ENCODE data around the gene HCAR2. TPM values are rescaled to one million over a fixed set of nuclear protein-coding genes. Genes with fewer than 3 reads are reported as not detected.
"Not testable (repeated sequence)": the region's sequence is repeated elsewhere in the genome, so short reads cannot be mapped to it uniquely, and the experiment has no call there.

HCAR2 gene
- polyA plus RNA-seq, 4 donors: 0.19 to 0.86 (median 0.30) TPM

- no peak for DNase-seq (ENCODE audit: low read depth in 4 of 4, low spot score in 3 of 4)
These were observed 17.9 kb upstream of the HCAR2 start for GRCh38 chr12:122721057-122721545.

GRCh38 chr12:122716658-122717057 lies 13.5 kb upstream of the HCAR2 start, which contains the start of gene HCAR3:
Gene HCAR3, minus strand, starts transcription at chr12:122716811. Its CDS starts 74 bp downstream, at chr12:122716737.
- not testable (repeated sequence) for DNase-seq (ENCODE audit: low read depth in 4 of 4, low spot score in 3 of 4)

GRCh38 chr12:122715211-122715610 lies 12.1 kb upstream of the HCAR2 start:
- DNase-seq (ENCODE audit: low read depth in 4 of 4, low spot score in 3 of 4): not testable (repeated sequence)

DNA sequence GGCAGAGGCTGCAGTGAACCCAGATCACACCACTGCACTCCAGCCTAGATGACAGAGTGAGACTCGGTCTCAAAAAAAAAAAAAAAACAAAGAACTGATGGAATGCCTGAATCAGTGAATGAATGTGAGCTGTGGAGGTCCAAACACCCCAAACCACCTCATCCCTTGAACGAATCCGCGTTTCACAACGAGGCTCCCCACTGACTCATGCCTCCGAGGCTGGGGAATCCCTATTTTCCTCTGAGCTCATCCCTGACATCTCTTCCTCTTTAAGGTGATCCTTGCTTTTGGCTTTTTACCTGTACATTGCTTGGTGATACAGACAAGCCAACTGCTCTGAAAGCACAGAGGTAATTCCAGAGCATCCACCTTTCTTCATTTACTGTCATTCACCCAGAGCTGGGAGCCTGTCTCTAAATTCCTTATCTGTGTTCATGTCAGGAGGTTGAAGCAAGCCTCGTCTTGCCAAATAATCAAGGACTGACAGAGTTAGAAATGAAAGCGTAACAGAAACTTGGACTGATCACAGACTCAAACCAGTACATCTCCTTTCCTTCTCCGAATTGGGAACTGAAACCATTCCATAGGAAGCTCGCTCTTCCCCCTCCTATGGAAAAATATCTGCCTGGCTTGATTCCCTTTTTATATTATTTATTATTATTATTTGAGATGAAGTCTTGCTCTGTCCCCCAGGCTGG lies 10.5 kb upstream of the HCAR2 start:
- not testable (repeated sequence) for DNase-seq (ENCODE audit: low read depth in 4 of 4, low spot score in 3 of 4)

DNA sequence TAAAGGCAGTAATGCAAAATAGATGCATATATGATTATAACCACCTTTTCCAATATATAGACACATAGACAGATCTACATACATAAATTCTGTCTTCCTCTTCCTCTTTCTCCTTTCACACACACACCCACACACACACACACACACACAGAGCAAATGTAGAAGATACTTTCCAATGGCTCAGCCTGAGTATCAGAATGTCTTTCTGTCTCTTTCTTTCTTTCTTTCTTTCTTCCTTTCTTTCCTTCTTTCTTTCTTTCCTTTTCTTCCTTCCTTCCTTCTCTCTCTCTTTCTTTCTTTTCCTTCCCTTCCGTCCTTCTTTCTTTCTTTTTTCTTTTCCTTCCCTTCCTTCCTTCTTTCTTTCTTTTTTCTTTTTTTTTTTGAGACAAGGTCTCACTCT lies 8.1 kb upstream of the HCAR2 start:
- DNase-seq (ENCODE audit: low read depth in 4 of 4, low spot score in 3 of 4): not testable (repeated sequence)

- DNase-seq (ENCODE audit: low read depth in 4 of 4, low spot score in 3 of 4): not testable (repeated sequence)
These were observed 7.2 kb upstream of the HCAR2 start for GRCh38 chr12:122710341-122710740.

- not testable (repeated sequence) for DNase-seq (ENCODE audit: low read depth in 4 of 4, low spot score in 3 of 4)
These were observed 6.1 kb upstream of the HCAR2 start for GRCh38 chr12:122709287-122709686.

GRCh38 chr12:122703841-122704240 lies 684 bp upstream of the HCAR2 start:
- not testable (repeated sequence) for DNase-seq (ENCODE audit: low read depth in 4 of 4, low spot score in 3 of 4)

GRCh38 chr12:122701481-122701880 lies 1.7 kb downstream of the HCAR2 start:
- DNase-seq (ENCODE audit: low read depth in 4 of 4, low spot score in 3 of 4): not testable (repeated sequence)

DNA sequence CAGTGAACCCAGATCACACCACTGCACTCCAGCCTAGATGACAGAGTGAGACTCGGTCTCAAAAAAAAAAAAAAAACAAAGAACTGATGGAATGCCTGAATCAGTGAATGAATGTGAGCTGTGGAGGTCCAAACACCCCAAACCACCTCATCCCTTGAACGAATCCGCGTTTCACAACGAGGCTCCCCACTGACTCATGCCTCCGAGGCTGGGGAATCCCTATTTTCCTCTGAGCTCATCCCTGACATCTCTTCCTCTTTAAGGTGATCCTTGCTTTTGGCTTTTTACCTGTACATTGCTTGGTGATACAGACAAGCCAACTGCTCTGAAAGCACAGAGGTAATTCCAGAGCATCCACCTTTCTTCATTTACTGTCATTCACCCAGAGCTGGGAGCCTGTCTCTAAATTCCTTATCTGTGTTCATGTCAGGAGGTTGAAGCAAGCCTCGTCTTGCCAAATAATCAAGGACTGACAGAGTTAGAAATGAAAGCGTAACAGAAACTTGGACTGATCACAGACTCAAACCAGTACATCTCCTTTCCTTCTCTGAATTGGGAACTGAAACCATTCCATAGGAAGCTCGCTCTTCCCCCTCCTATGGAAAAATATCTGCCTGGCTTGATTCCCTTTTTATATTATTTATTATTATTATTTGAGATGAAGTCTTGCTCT lies 3.0 kb downstream of the HCAR2 start:
- not testable (repeated sequence) for DNase-seq (ENCODE audit: low read depth in 4 of 4, low spot score in 3 of 4)

- DNase-seq (ENCODE audit: low read depth in 4 of 4, low spot score in 3 of 4): not testable (repeated sequence)
These were observed 6.2 kb downstream of the HCAR2 start for GRCh38 chr12:122696922-122697321.

- DNase-seq (ENCODE audit: low read depth in 4 of 4, low spot score in 3 of 4): no peak
These were observed 11.6 kb downstream of the HCAR2 start for GRCh38 chr12:122691566-122691965.

- no peak for DNase-seq (ENCODE audit: low read depth in 4 of 4, low spot score in 3 of 4)
These were observed 14.9 kb downstream of the HCAR2 start for GRCh38 chr12:122688291-122688690.

DNA sequence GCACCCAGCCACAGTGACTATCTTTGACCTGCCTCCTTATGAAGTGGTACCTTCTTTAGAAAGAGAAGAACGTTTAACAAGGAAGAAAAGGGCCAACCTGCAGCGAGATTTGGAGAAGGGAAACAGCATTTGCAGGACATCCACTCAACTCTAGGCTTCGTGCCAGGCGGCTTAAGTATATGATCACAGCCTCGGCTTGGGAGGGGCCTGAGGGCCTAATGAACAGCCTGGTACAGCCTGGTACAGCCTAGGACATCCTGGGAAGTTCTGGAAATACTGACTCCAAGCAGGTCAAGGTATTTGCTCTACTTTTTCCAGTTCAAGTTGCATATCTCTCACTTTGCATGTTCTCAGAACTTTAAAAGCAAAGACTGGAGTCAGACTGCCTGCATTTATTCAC lies 16.1 kb downstream of the HCAR2 start:
- DNase-seq (ENCODE audit: low read depth in 4 of 4, low spot score in 3 of 4): no peak

DNA sequence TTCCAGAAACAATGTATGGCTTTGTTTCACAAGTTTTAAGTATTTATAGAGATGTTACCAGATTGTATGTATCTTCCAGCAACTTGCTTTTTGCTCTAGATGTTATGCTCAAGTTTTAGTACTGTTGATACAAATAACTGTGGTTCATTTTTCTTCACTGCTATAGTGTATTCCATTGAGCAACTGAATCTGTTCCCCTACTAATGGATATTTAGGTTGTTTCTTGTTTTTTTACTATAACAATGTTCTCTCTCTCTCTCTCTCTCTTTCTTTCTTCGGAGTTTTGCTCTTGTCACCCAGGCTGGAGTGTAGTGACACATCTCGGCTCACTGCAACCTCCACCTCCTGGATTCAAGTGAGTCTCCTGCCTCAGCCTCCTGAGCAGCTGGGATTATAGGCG lies 16.6 kb downstream of the HCAR2 start:
- no peak for DNase-seq (ENCODE audit: low read depth in 4 of 4, low spot score in 3 of 4)

DNA sequence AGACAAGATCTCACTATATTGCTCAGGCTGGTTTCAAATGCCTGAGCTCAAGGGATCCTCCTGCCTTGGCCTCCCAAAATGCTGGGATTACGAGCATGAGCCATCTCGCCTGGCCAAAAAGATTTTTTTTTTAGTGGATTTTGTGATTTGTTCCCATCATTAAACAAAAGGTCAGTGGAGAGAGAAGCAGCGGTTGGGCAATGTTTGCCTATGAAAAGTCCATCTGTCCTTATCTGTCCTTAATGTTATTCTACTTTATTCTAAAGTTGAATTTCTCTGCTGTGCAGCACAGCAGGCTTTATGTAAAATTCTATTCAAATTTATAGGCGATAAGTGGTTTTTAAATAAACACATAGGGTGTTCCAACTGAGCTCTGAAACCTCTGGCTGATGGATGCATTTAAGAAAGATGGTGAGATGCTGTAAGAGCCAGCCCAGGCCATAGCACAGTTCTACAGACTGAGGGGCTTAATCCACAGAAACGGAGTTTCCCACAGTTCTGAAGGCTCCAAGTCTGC lies 18.8 kb downstream of the HCAR2 start:
- no peak for DNase-seq (ENCODE audit: low read depth in 4 of 4, low spot score in 3 of 4)

GRCh38 chr12:122681814-122682213 lies 21.3 kb downstream of the HCAR2 start:
- no peak for DNase-seq (ENCODE audit: low read depth in 4 of 4, low spot score in 3 of 4)

GRCh38 chr12:122680989-122681388 lies 22.2 kb downstream of the HCAR2 start:
- DNase-seq (ENCODE audit: low read depth in 4 of 4, low spot score in 3 of 4): not testable (repeated sequence)

DNA sequence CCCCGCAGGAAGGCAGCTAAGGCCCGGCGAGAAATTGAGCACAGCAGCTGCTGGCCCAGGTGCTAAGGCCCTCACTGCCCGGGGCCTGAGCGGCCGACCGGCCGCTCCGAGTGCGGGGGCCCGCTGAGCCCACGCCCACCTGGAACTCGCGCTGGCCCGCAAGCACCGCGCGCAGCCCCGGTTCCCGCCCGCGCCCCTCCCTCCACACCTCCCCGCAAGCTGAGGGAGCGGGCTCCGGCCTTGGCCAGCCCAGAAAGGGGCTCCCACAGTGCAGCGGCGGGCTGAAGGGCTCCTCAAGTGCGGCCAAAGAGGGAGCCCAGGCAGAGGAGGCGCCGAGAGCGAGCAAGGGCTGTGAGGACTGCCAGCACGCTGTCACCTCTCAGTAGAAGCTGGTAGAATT lies 26.4 kb downstream of the HCAR2 start:
- not testable (repeated sequence) for DNase-seq (ENCODE audit: low read depth in 4 of 4, low spot score in 3 of 4)

GRCh38 chr12:122676015-122676414 lies 27.1 kb downstream of the HCAR2 start:
- not testable (repeated sequence) for DNase-seq (ENCODE audit: low read depth in 4 of 4, low spot score in 3 of 4)

DNA sequence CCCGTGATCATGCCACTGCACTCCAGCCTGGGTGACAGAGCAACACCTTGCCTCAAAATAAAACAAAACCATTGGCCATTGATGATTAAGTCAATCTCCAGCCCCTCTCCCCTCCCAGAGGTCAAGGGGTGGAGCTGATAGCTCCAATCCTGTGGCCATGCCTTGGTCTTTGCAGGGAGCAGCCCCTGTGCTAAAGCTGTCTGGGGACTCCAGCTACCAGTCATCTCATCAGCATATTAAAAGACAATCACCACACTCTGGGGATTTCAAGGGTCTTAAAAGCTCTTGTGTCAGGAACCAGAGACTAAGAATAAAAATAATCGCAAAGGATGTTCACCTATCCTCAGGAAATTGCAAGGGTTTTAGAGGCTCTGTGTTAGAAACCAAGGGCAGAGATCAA lies 30.6 kb downstream of the HCAR2 start:
- DNase-seq (ENCODE audit: low read depth in 4 of 4, low spot score in 3 of 4): no peak

All from right renal pelvis (tissue), 4 donors.